Nephron progenitor cell (in vitro differentiated cells): Measurements from ENCODE around the gene CYP24A1.

ENCODE experiments used
- DNase-seq: peaks from one replicate; pipeline ENCODE4 v3.0.0; 2021
- H3K27ac Mint-ChIP-seq: 2 replicates; pipeline ENCODE4 v1.8.0; 2021; ENCODE audit warnings: mild to moderate bottlenecking, moderate library complexity, mixed read lengths
- H3K27me3 Mint-ChIP-seq: 2 replicates; pipeline ENCODE4 v1.8.0; 2021; ENCODE audit warnings: mild to moderate bottlenecking, low read depth, mixed read lengths; ENCODE audit not compliant: poor library complexity
- H3K36me3 Mint-ChIP-seq: 2 replicates; pipeline ENCODE4 v1.8.0; 2021; ENCODE audit warnings: low read depth, mixed read lengths
- H3K4me1 Mint-ChIP-seq: 2 replicates; pipeline ENCODE4 v1.8.0; 2021; ENCODE audit warnings: mixed read lengths
- H3K4me3 Mint-ChIP-seq: 2 replicates; pipeline ENCODE4 v1.8.0; 2021; ENCODE audit warnings: mild to moderate bottlenecking, moderate library complexity, mixed read lengths
- H3K9me3 Mint-ChIP-seq: 2 replicates; pipeline ENCODE4 v1.8.0; 2021; ENCODE audit warnings: mild to moderate bottlenecking, moderate library complexity, mixed read lengths
- CTCF ChIP-seq: fragments of 200-600 bp; sonication (generic); IDR thresholded peaks from 2 replicates; pipeline ENCODE4 v1.5.0; 2021; ENCODE audit warnings: antibody characterized with exemption

Gene CYP24A1

GRCh38 chr20:54122189-54122588, 51.6 kb downstream of the CYP24A1 start:
- Mint-ChIP-seq H3K36me3 (no peaks in the 10 kb centered on the region), H3K9me3 (no peaks in the 10 kb centered on the region), H3K4me3 (no peak overlapping the region)

GRCh38 chr20:54119744-54120143, 54.0 kb downstream of the CYP24A1 start:
- Mint-ChIP-seq H3K9me3 (no peaks in the 10 kb centered on the region), H3K27me3 (no peaks in the 10 kb centered on the region), H3K36me3 (no peaks in the 10 kb centered on the region), H3K27ac (no peak overlapping the region), H3K4me3 (no peak overlapping the region), H3K4me1 (peaks cover 41% of the 10 kb centered on the region)
- DNase-seq = no peak
- no peak for TF ChIP-seq CTCF

More at GRCh38 chr20:54122189-54122588, 51.6 kb downstream of the CYP24A1 start:
- Mint-ChIP-seq H3K4me1 (peaks cover 46% of the 10 kb centered on the region), H3K27me3 (peaks cover 3% of the 10 kb centered on the region), H3K27ac (no peak overlapping the region)
- no peak for TF ChIP-seq CTCF
- DNase-seq = no peak

GRCh38 chr20:54118220-54119001, 55.4 kb downstream of the CYP24A1 start:
- DNase-seq = no peak
- H3K4me3 Mint-ChIP-seq = no peak overlapping the region
- no peaks in the 10 kb centered on the region for H3K36me3 Mint-ChIP-seq
- H3K9me3 Mint-ChIP-seq = no peaks in the 10 kb centered on the region
- peaks cover 31% of the 10 kb centered on the region for H3K4me1 Mint-ChIP-seq
- no peak for TF ChIP-seq CTCF
- peak overlapping the region; percentile 27 for H3K27ac Mint-ChIP-seq
- peaks cover 4% of the 10 kb centered on the region for H3K27me3 Mint-ChIP-seq

GRCh38 chr20:54116550-54117235, 57.1 kb downstream of the CYP24A1 start:
- Mint-ChIP-seq H3K9me3 (peaks cover under 1% of the 10 kb centered on the region), H3K4me3 (no peak overlapping the region), H3K27ac (no peak overlapping the region), H3K4me1 (peaks cover 16% of the 10 kb centered on the region), H3K27me3 (peaks cover 4% of the 10 kb centered on the region), H3K36me3 (no peaks in the 10 kb centered on the region)
- no peak for TF ChIP-seq CTCF
- no peak for DNase-seq

GRCh38 chr20:54115172-54115854, 58.5 kb downstream of the CYP24A1 start:
- Mint-ChIP-seq H3K27ac (no peak overlapping the region), H3K27me3 (peaks cover 4% of the 10 kb centered on the region), H3K4me3 (no peak overlapping the region), H3K36me3 (no peaks in the 10 kb centered on the region), H3K9me3 (peaks cover 5% of the 10 kb centered on the region), H3K4me1 (peaks cover 18% of the 10 kb centered on the region)
- DNase-seq = no peak
- TF ChIP-seq CTCF = no peak
